ENCODE data around the gene NPHS2.

NPHS2 gene

GRCh38 chr1:179575497-179576314 lies at the start of gene NPHS2:
Gene NPHS2 (minus strand): TSS chr1:179575948. CDS start chr1:179575864, 84 bp downstream.
- no peak for DNase-seq

DNA sequence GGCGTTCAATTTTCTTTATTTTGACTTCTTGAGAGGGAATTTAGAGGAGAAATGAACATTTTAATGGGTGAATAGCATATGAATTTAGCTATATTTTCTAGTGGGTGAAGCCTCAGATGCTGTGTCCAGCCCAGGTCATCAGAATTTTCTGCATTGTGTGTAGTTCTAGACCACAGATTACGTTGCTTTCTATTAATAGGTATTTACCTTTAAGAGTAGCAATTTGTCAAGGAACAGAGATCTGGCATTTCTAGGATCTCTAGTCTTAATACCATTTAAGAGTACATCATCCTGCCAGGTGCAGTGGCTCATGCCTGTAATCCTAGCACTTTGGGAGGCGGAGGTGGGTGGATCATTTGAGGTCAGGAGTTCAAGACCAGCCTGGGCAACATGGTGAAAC lies 36.6 kb upstream of the NPHS2 start:
- no peak for DNase-seq

- DNase-seq = no peak
These were observed 25.3 kb upstream of the NPHS2 start for GRCh38 chr1:179601093-179601492.

- DNase-seq = no peak
These were observed 24.0 kb upstream of the NPHS2 start for GRCh38 chr1:179599623-179600249.

GRCh38 chr1:179598631-179599030 lies 22.9 kb upstream of the NPHS2 start:
- DNase-seq = no peak

- no peak for DNase-seq
These were observed 16.1 kb upstream of the NPHS2 start, which contains the start of gene TDRD5 for GRCh38 chr1:179591592-179592580. Gene TDRD5 (plus strand): TSS chr1:179591832. CDS start chr1:179592616, 784 bp downstream.

GRCh38 chr1:179591253-179591591 lies 15.5 kb upstream of the NPHS2 start:
- no peak for DNase-seq

- no peak for DNase-seq
These were observed 14.9 kb upstream of the NPHS2 start for GRCh38 chr1:179590671-179591070.

GRCh38 chr1:179589509-179589908 lies 13.8 kb upstream of the NPHS2 start:
- DNase-seq = no peak

DNA sequence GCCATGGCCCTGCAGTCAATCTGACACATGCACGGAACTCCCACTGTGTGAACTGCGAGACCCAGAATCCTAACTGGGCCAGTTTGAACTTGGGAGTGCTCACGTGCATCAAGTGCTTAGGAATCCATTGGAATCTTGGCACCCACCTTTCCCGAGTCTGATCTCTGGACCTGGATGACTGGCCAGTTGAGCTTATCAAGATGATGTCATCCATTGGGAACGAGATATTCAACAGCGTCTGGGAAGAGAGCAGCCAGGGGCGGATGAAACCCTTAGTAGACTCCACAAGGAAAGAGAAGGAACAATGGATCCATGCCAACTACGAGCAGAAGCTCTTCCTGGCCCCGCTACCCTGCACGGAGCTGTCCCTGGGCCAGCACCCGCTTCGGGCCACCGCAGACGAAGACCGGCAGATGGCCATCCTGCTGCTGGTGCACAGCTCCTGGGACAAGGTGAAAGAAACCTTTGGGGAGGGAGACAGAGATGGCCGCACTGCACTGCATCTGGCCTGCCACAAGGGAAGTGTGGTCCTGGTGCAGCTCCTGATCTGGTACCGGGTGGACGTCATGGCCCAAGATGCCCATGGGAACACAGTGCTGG lies 12.8 kb upstream of the NPHS2 start:
- no peak for DNase-seq

DNA sequence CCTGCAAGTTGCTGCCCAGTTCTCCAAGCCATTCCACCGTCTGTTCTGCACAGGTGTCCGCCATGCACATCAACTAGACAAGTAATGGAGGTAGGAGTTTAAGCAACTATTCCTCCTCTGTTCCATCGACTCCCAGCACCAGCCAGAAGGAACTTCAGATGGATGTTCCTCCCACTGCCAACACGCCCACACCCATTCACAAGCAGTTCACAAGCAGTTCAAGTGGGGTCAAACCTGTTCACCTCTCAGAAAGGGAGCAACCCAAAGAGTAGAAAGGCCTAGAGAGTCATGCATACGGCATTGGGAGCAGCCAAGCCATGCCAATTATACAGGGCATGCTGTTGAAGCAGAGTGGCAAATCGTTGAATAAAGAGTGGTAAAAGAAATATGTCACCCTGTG lies 11.6 kb upstream of the NPHS2 start:
- no peak for DNase-seq

DNA sequence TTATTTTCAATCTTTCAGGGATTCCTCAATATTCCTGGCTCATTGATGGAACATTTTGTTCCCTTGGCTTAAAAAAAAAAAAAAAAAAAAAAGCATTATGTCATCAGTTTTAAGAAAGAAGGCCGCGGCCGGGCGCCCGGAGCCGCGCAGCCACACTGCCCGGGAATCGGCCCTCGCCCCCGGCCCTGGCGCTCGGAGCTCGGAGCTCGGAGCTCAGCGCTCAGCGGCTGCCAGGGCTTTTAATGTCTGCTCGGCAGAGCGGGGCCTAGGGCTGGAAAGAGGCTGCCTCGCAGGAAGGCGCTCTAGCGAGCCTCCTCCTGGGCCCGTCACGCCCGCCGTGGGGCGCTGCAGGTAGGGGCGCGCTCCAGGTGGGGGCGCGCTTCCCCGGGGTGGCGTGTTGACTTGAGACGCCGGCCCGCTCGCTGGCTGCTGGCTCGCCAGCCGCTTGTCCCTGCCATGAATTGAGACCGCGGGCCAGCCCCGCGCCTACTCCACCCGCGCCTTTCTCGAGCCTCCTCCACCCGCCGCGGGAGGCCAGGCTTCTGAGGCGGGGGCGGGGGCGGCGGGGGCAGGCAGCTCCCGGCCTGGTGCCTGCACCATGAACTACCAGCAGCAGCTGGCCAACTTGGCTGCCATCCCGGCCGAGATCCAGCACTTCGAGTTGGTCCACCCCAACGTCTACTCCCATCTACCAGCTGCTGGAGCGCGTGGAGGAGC lies 10.5 kb upstream of the NPHS2 start:
- peak; percentile 4 for DNase-seq

DNA sequence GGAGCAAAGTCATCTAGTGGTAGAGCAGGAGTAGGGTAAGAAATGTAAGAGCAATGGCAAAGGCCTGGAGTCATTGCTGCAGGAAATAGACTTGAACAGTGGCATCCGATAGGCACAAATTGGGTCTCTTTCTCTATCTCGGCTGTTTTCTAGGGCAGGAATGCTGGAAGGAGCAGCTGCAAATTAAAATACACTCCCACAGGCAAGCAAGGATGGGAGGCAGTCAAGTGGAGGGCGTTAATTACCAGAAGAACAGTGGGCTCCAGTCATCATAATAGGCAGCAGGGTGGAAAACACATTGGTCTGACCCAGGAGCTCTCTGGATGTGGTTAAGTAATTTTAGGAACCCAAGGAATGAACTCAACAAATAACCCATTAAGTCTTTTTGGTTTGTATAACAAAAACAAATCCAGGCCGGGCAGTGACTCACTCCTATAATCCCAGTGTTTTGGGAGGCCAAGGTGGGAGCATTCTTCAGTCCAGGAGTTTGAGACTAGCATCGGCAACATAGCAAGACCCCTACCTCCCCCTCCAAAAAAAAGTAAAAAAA lies 8.1 kb upstream of the NPHS2 start:
- DNase-seq = no peak

DNA sequence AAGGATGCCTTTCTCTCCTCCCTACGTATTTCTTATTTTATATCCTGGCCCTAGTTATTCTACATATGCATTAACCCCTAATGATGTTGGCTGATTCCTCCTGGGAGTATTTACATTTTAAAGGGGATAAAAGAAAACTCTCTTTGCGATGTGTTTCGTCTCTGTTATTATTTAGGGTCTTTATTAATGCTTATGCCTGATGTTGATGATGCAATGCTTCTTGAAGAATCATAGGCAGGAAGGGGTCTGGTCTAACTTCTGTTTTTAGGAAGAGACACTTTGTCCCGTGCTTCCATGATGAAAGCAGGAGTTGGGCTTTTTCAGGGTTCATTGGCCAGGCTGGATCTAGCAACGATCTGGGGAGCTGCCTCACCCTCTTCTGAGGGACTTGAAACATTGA lies 761 bp upstream of the NPHS2 start:
- no peak for DNase-seq

DNA sequence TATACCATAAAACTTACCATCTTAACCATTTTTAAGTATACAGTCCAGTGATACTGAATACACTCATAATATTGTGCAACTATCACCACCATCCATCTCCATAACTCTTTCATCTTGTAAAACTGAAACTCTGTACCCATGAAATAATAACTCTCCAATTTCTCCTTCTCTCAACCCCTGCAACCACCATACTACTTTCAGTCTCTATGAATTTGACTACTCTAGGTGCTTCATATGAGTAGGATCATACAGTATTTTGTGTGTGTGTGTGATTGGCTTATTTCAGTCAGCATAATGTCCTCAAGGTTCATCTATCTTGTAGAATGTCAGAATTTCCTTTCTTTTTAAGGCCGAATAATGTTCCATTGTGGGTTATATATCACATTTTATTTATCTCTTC lies 17.7 kb downstream of the NPHS2 start:
- DNase-seq = no peak

DNA sequence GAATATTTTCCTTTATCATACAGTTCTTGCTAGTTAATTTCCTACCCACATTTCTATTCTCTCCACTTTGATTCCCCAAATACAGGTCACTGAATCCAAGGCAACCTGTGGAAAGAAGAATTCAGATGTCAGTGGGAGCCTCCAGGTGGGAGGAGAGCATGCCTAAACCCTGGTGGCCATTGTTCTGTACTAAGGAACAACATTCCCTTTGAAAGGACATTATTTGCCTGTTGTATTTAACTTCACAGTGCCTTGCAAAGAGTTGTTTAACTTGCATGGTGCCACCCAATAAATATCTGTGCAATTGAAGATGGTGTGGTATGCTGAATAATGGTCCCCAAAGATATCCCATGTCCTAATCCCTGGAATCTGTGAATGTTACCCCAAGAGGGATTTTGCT lies 21.3 kb downstream of the NPHS2 start:
- DNase-seq = no peak

DNA sequence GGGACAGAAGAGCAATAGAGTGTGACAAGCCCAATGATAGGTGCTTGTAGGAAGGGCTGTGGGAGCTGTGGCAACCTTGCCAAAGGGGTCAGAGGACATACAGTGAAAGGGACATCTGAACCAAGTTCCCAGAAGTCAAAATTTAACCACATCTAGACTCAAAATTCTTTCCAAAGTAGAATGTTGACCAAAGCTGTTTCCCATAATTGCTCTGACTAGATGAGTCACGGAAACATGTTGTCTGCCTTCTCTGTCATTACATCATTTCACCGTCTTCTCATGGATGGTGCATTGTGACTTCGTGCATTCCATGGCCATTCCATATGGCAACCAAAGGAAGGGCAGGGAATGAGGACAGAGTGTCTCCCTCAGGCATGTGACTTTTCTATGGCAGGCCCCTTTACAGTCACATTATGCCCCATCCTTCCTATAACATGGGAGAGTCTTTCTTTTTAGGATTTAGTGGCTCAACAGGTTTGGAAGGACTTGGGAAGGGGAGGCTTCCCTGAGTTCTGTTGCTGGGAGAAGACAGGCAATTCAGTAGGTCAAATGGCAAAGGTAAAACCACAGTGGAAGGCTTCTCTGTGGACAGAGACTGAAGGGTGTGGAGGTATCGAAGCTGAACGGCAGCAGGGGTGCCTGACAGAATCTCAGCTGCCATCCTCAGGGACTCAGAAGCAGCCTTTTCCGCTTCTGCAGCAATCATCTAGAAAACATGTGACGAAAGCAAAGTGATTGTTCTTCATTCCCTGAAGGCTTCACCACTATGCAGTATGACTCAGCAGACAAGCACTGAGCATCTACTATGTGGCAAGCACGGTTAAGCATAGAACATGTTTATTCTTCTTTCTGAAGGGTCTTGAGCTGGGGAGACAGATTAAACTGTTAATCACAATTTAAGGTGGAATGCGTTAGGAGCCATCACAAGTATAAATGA lies 24.7 kb downstream of the NPHS2 start:
- no peak for DNase-seq

DNA sequence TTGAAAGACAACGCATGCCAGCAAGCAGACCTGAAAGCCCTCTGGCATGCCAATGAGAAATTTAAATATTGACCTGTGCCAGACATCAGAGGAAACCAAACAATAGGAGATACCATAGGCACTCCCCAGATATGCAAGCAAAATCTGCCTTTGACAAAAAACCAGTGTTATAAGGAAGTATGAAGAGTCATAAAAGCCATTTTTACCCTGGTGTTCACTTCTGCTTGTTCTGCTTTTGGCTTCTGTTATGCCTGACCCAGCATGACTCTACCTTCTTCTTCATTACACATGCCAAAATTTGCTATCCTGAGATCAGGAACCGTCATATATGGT lies 26.4 kb downstream of the NPHS2 start:
- no peak for DNase-seq

- DNase-seq = no peak
These were observed 26.9 kb downstream of the NPHS2 start for GRCh38 chr1:179548666-179549367.

DNA sequence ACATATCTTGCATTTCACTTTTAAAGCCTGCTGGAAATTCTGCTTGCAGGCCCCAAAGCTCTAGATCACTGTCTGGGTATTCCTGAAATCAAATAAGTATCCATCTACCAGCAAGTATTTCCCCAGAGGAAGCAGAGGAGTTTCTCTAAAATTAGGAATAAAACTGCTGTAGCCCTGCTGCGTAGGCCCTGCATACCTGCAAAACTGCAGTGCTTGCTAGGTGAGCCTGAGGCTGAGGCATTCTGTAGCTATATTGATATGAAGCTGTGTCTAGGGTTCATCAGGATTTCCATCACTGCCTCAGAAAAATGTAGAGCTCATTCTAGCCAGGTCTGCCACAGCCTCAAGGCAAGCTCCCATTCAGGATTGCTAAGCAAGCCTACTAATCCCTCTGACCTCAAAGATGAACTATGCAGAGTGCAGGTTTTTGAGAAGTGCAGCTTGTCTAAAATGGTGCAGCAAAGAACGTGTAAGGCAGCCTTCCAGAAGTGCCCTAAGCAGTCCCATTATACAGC lies 28.7 kb downstream of the NPHS2 start:
- DNase-seq = no peak
